ENCODE data around the gene SORCS3.

Gene SORCS3

GRCh38 chr10:104613406-104613805 lies 27.7 kb upstream of the SORCS3 start:
- no peak overlapping the region for H3K4me3 ChIP-seq (ENCODE audit: low read depth, low read length)
- TF ChIP-seq POLR2A (IDR thresholded peaks at IDR 0.05; ENCODE audit: extremely low read depth, insufficient read length) (no peak), MYC (IDR thresholded peaks at IDR 0.05; ENCODE audit: low read depth, low read length) (no peak)
- TF ChIP-seq, protein P1, sequence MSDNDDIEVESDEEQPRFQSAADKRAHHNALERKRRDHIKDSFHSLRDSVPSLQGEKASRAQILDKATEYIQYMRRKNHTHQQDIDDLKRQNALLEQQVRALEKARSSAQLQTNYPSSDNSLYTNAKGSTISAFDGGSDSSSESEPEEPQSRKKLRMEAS (IDR thresholded peaks at IDR 0.05; ENCODE audit: low read depth, low read length): no peak
- TF ChIP-seq, protein P2, sequence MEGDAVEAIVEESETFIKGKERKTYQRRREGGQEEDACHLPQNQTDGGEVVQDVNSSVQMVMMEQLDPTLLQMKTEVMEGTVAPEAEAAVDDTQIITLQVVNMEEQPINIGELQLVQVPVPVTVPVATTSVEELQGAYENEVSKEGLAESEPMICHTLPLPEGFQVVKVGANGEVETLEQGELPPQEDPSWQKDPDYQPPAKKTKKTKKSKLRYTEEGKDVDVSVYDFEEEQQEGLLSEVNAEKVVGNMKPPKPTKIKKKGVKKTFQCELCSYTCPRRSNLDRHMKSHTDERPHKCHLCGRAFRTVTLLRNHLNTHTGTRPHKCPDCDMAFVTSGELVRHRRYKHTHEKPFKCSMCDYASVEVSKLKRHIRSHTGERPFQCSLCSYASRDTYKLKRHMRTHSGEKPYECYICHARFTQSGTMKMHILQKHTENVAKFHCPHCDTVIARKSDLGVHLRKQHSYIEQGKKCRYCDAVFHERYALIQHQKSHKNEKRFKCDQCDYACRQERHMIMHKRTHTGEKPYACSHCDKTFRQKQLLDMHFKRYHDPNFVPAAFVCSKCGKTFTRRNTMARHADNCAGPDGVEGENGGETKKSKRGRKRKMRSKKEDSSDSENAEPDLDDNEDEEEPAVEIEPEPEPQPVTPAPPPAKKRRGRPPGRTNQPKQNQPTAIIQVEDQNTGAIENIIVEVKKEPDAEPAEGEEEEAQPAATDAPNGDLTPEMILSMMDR (IDR thresholded peaks at IDR 0.05; ENCODE audit: low read depth, low read length): no peak
- DNase-seq (ENCODE audit: low read depth): no peak

DNA sequence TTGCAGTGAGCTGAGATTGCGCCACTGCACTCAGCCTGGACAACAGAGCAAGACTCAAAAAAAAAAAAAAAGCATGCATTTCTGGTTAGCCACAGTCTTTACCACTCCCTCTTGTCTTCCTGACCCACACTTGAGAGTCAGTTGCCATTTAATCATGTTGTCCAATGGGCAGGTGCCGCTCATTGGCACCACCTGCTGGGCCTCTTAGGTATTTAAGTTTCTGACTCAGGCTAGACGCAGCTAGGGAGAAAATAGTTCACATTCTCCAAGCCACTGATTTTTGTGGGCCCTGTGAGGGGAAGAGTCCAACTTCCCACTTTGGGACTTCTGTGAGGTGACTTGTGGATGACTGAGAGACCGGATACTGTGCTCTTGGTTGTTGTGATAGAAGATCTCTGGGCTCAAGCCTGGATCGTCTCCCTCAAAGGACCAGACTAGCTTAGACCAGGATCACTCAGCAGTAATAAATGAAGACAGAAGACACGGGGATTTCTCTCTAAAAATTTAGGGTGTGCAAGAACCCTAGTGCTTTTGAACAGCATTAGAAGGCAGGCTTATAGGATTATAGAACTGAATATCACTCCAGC lies 26.8 kb upstream of the SORCS3 start:
- peak; percentile 50 for DNase-seq (ENCODE audit: low read depth)
- TF ChIP-seq POLR2A (IDR thresholded peaks at IDR 0.05; ENCODE audit: extremely low read depth, insufficient read length): no peak
- TF ChIP-seq, protein P2 (IDR thresholded peaks at IDR 0.05; ENCODE audit: low read depth, low read length): peak; percentile 78
- TF ChIP-seq, protein P1 (IDR thresholded peaks at IDR 0.05; ENCODE audit: low read depth, low read length): no peak
- no peak for TF ChIP-seq MYC (IDR thresholded peaks at IDR 0.05; ENCODE audit: low read depth, low read length)
- H3K4me3 ChIP-seq (ENCODE audit: low read depth, low read length): no peak overlapping the region

DNA sequence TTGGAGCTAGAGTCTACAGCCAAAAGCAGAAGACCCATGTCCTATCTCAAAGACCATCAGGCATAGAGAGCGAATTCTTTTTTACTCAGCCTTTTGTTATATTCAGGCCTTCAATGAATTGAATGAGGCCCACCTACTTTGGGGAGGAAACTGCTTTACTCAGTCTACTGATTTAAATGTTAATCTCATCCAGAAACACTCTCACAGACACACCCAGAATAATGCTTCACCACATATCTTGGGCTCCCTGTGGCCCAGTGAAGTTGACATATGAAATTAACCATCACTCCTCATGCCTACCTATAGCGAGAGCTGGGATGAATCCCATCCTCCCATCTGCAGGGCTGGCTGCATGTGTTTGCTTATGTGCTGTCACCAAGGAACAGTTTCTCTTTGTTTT lies 26.0 kb upstream of the SORCS3 start:
- DNase-seq (ENCODE audit: low read depth): no peak
- H3K4me3 ChIP-seq (ENCODE audit: low read depth, low read length): no peak overlapping the region
- TF ChIP-seq, protein P1 (IDR thresholded peaks at IDR 0.05; ENCODE audit: low read depth, low read length): no peak
- TF ChIP-seq POLR2A (IDR thresholded peaks at IDR 0.05; ENCODE audit: extremely low read depth, insufficient read length) (no peak), MYC (IDR thresholded peaks at IDR 0.05; ENCODE audit: low read depth, low read length) (no peak)
- TF ChIP-seq, protein P2 (IDR thresholded peaks at IDR 0.05; ENCODE audit: low read depth, low read length): no peak

GRCh38 chr10:104617831-104618230 lies 23.3 kb upstream of the SORCS3 start:
- TF ChIP-seq, protein P1 (IDR thresholded peaks at IDR 0.05; ENCODE audit: low read depth, low read length): no peak
- TF ChIP-seq, protein P2 (IDR thresholded peaks at IDR 0.05; ENCODE audit: low read depth, low read length): no peak
- no peak for TF ChIP-seq MYC (IDR thresholded peaks at IDR 0.05; ENCODE audit: low read depth, low read length)
- TF ChIP-seq POLR2A (IDR thresholded peaks at IDR 0.05; ENCODE audit: extremely low read depth, insufficient read length): no peak
- no peak overlapping the region for H3K4me3 ChIP-seq (ENCODE audit: low read depth, low read length)
- DNase-seq (ENCODE audit: low read depth): no peak

DNA sequence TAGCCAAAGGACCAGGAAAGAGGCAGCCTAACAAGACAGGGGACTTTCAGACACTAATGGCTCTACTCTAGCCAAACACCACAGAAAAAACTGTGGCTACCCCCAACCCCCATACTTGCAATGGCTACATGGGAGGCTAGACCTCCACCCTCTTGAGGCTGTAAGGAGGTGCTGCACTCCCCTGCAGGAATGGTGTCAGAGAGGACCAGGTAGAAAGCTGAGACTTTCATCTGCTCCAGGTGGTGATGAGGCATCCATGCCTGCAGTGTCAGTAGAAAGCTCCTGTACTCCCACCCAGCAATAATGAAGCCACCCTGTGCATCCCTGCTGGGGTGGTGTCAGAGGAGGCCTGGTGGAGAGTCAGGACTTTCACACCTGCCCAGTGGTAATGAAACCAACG lies 18.9 kb upstream of the SORCS3 start:
- DNase-seq (ENCODE audit: low read depth): no peak
- H3K4me3 ChIP-seq (ENCODE audit: low read depth, low read length): no peak overlapping the region
- TF ChIP-seq, protein P1 (IDR thresholded peaks at IDR 0.05; ENCODE audit: low read depth, low read length): no peak
- TF ChIP-seq, protein P2 (IDR thresholded peaks at IDR 0.05; ENCODE audit: low read depth, low read length): no peak
- no peak for TF ChIP-seq MYC (IDR thresholded peaks at IDR 0.05; ENCODE audit: low read depth, low read length)
- TF ChIP-seq POLR2A (IDR thresholded peaks at IDR 0.05; ENCODE audit: extremely low read depth, insufficient read length): no peak
